Stimulated activated CD8-positive, alpha-beta memory T cell treated with anti-CD3 and anti-CD28 coated beads, Interleukin-12 subunit alpha, Interleukin-12 subunit beta, amount 100 ng/mL, for 1 hour (primary cell): ENCODE measurements around the gene ZNF219.

Experiments
- DNase-seq: peaks from one replicate; pipeline ENCODE4 v3.0.0-alpha.2; 2020; ENCODE audit warnings: low read depth

ZNF219 gene

DNA sequence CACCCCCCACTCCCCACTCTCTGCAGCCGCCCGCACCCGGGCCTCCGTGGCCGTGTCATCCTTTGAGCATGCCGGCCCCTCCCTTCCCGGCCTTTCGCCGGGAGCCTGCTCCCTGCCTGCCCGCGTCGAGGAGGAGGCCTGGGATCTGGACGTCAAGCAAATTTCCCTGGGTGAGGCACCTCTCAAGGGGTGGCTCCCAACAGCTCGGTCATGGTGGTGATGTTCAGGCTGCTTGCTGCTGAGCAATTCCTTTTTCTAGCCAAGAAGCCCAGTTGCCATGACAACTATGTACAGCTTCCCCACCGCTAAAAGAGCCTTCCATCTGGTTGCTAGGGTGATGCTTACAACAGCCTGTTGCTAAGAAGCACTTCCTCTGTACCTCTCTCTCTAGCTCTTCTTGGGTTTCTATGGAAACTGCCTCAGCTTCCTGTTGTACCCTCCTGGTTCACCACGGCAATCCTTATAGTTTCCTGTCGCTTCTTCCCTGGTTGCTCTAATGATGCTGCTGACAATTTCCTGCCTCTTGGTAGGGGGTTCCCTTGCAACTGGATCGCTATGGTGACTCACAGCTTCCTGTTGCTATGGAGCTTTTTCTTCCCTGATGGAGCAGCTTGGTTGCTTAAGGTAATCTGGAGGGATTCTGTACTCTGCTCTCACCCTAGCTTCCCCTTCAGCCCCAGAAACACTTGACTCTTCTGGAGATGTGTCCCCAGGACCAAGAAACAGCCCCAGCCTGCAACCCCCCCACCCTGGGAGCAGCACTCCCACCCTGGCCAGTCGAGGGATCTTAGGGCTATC is 11.0 kb downstream of the ZNF219 start:
- peak; percentile 46 for DNase-seq

DNA sequence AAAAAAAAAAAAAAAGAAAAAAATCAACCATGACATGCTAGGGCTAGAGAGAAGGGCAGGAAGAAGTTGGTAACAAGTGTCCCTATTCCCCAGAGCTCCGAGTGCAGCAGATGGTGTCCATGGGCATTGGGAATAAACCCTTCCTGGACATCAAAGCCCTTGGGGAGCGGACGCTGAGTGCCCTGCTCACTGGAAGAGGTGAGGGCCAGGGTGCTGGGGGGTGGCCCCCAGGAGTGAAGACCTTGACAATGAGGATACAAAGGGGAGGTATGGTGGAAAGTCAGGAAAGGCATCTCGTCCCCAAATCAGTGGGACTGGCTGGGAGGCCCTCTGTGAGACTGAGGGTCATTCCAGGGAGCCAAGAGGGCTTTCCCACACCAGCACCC is 11.6 kb downstream of the ZNF219 start:
- no peak for DNase-seq

DNA sequence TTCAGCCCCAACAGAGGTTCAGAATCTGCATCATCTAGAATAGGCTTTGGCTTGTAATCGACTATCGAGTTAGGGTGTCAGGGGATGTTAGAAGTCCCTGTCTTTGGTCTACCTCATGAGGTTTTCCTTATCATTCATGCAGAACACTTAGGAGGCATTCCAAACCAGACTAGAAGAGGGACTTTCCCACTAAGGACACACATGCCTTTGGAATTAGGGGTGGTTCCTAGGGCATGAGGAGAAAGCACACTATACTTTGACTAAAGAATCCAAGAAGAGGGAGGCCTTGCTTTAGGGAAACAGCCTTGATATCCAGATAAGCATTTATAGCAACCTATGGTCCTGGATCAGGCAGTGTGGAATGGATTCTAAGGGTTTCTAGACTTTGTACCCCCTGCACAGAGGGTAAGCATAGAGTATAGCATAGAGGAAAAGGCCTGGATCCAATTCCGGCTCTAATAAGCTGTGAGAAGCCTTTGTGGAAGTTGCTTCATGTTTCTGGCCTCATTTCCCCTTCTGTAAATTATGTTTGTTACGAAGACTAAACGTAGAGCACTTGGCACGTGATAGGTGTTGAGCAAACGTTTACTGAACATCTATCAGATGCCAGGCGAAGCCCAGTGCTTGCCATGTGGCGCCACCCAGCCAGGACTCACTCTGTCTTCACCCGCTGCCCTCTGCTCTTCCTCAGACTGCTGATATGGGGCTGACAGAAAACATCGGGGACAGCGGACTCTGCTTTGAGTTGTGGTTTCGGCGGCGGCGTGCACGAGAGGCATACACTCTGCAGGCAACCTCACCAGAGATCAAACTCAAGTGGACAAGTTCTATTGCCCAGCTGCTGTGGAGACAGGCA is 13.2 kb downstream of the ZNF219 start:
- no peak for DNase-seq

DNA sequence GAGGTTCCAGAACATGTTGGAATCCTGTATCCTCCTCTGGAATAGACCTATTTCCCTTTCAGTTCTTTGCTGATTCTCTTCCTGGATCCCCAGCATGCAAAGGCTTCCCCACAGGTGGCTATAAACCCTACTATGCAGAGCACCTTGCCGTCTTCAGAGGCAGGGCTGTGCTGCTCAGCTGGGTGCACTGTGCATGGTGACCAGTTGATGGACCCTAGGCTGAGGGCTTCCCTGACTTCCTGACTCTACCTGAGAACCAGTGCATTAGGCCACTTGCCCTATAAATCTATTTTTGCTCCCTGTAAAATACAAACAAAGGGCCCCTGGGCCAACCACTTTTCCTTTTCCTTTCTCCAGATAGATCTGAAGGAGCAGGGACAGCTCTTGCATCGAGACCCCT is 14.1 kb downstream of the ZNF219 start:
- DNase-seq, result no peak

DNA sequence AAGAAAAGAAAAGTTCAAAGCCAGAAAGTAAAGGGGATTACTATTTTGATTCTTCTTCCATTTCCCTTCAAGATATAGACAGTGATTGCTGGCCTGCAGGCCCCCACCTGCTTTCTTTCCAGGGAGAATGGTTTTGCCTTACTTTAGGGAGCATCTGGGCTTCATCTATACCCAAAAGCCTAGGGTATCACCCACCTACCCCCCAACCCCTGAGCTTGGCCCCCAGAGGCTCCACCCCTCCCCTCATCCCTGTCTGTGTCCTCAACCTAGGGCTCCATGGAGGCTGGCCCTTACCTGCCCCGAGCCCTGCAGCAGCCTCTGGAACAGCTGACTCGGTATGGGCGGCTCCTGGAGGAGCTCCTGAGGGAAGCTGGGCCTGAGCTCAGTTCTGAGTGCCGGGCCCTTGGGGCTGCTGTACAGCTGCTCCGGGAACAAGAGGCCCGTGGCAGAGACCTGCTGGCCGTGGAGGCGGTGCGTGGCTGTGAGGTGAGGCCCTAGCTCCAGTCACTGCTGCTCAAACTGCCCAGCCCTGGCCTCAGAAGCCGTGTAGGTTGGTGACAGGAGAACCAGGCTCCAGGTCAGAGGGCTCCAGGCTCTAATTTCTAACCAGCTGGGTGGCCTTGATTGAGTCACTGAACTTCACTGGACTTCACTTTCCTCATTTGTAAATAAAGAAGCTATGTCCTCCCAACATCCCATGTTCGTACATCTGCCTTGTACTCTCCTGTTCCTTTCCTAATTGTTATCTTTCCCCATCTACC is 14.7 kb downstream of the ZNF219 start:
- no peak for DNase-seq

DNA sequence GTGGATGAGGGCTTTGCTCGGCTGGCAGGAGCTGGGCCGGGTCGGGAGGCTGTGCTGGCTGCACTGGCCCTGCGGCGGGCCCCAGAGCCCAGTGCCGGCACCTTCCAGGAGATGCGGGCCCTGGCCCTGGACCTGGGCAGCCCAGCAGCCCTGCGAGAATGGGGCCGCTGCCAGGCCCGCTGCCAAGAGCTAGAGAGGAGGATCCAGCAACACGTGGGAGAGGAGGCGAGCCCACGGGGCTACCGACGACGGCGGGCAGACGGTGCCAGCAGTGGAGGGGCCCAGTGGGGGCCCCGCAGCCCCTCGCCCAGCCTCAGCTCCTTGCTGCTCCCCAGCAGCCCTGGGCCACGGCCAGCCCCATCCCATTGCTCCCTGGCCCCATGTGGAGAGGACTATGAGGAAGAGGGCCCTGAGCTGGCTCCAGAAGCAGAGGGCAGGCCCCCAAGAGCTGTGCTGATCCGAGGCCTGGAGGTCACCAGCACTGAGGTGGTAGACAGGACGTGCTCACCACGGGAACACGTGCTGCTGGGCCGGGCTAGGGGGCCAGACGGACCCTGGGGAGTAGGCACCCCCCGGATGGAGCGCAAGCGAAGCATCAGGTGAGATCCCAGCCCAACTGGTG is 16.8 kb downstream of the ZNF219 start:
- no peak for DNase-seq

DNA sequence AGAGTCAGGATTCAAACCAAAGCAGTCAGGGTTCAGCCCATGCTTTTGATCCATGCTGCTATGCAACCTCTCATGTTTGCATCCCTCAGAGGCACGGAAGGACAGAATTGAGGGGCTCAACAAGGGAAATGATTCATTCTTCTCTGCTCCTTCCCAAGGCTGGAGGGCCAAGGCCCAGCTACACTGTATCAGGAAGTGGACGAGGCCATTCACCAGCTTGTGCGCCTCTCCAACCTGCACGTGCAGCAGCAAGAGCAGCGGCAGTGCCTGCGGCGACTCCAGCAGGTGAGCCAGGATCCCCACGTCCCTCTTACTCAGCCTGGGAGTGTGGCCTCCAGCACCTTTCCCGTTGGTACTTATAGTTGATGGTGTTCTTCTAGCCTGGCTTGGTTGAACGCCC is 19.7 kb downstream of the ZNF219 start:
- DNase-seq, result no peak

DNA sequence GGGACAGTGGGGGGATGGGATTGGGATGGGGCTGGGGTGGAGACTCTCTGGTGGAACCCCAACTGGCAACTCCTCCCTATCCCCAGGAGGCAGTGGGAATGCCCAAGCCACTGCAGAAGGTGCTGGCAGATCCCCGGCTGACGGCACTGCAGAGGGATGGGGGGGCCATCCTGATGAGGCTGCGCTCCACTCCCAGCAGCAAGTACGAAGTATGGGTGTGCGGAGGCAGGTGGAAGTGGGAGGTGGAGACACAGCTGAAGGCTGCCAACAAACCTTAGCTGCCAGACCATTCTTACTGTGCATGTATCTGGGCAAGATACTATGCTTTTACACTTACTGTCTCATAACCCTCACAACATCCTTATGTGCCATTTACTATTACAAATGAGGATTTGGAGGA is 20.2 kb downstream of the ZNF219 start:
- DNase-seq, result no peak

DNA sequence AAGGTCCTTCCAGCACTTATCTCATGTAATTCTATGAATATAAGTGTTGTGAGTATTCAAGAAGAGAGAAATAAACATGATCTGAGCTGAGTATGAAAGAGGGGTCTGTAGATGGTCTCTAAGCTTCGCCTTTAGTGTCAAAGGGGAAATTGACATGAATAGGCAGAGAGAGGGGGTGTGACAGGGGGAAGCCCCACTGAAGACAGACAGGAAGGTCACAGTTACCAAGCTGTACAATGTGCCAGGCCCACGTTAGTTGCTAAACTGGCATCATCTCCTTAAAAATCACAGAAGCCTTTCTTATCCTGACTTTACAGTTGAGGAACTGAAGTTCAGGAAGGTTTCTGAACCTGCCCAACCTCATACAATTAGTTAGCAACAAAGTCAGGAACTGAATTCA is 20.8 kb downstream of the ZNF219 start:
- DNase-seq, result no peak

DNA sequence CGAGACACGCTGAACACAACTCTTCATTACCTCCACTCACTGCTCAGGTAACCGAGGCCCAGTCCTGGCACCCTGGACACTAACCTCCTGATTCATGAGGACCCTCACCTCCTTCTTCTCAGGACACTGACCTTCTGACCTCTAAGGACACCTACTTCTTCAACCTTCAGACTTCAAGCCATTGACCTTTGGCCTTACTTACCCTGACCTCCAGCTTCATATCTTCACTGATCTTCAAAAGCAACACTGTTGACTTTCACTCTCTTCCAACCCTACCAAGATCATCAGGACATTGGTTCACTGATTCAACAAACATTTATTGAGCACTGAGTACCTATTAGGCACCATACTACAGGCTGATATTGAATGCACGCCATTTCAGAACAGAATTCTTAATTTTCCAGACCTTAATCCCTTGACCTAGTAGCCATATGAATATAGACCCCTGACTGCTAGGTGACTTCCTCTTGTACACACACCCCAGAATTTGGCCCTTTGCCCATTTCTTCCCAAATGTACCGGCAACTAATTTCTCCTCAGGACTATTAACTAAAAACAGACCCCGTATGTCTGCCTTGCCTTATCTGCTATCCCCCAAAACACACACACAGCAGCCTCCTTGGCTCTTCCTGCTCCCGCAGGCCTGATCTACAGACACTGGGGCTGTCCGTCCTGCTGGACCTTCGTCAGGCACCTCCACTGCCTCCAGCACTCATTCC is 22.6 kb downstream of the ZNF219 start:
- no peak for DNase-seq

DNA sequence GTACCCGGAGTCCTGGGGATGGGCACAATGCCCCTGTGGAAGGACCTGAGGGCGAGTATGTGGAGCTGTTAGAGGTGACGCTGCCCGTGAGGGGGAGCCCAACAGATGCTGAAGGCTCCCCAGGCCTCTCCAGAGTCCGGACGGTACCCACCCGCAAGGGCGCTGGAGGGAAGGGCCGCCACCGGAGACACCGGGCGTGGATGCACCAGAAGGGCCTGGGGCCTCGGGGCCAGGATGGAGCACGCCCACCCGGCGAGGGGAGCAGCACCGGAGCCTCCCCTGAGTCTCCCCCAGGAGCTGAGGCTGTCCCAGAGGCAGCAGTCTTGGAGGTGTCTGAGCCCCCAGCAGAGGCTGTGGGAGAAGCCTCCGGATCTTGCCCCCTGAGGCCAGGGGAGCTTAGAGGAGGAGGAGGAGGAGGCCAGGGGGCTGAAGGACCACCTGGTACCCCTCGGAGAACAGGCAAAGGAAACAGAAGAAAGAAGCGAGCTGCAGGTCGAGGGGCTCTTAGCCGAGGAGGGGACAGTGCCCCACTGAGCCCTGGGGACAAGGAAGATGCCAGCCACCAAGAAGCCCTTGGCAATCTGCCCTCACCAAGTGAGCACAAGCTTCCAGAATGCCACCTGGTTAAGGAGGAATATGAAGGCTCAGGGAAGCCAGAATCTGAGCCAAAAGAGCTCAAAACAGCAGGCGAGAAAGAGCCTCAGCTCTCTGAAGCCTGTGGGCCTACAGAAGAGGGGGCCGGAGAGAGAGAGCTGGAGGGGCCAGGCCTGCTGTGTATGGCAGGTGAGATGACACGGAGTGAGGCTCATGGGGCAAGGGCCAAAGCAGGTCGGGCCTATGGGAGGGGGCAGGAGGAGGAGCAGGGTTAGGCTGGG is 23.8 kb downstream of the ZNF219 start:
- no peak for DNase-seq

DNA sequence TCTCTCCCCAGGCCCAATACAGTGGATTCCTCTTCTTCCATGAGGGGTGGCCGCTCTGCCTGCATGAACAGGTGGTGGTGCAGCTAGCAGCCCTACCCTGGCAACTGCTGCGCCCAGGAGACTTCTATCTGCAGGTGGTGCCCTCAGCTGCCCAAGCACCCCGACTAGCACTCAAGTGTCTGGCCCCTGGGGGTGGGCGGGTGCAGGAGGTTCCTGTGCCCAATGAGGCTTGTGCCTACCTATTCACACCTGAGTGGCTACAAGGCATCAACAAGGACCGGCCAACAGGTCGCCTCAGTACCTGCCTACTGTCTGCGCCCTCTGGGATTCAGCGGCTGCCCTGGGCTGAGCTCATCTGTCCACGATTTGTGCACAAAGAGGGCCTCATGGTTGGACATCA is 24.5 kb downstream of the ZNF219 start:
- no peak for DNase-seq

DNA sequence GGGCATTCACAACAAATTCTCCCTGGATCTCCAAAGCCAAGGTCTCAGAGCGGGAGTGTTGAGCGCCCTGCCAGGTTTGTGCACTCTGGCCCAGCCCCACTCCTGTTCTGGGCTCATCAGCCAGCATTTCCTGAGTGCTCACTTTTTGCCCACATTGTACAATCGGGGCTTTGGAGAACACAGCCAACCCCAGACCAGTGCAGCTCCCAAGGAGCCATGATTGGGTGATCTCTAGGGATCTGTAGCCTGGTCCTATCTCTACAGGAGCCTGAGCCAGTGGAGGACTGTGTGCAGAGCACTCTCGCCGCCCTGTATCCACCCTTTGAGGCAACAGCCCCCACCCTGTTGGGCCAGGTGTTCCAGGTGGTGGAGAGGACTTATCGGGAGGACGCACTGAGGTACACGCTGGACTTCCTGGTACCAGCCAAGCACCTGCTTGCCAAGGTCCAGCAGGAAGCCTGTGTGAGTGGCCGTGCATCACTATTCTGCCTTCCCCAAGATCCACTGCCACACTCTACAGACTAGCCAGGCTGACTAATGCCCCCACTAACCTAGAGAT is 25.6 kb downstream of the ZNF219 start:
- DNase-seq, result no peak

DNA sequence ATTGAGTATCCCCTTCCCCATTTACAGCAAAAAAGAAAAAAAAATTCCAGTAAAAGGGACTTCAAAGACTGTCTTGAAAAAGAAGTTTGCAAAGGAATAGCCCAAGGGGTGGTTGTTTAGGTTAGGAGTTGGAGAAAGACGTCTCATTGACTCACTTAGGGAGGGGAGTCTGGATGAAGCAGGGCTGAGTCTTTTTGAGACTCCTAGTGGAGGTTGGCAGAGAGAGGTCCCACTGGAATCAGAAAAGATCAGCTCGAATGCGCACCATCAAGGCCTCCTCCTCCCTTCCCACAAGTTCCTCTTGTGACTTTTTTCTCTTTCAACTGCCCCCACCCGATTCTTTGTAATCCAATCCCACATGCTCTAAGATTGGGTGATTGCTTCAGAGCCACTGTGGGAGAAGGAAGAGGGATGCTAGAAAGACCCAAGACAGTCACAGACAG is 26.4 kb downstream of the ZNF219 start:
- DNase-seq, result no peak

DNA sequence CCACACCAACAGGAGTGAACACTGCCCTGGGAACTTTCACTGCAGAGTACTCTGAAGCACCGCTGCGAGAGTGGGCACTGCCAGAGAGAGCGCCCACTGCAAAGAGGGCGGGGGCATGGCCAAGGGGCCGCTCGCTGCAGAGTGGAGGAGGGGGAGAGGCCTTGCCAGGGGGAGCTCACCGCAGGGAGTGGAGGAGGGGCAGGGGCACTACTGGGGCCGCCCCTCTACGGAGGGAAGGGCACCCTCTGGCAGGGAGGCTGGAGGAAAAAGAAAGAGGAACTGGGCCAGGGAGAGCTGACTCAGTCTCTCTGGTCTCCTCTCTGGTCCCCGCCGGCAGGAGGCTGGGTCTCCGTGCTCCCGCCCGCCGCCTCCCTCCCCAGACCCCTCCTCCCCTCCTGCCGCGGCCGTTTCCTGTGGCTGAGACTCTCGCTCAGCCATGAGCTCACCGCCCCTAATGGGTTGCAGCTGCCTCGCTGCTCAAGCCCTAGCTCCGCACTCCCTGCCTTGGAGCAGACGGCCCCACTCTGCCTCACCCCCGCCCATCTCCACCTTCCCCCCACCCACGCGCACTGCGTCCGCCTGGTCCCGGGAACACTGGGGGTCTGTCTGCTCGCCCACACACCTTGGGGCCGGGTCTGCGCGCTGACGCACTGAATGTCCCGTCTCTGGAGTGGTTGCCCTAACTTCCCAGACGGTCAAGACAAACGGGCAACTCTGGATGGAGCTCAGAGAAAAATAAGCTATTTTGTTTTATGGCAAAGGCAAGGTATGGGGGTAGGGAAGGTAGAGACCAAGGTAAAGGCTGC is 27.0 kb downstream of the ZNF219 start:
- no peak for DNase-seq

DNA sequence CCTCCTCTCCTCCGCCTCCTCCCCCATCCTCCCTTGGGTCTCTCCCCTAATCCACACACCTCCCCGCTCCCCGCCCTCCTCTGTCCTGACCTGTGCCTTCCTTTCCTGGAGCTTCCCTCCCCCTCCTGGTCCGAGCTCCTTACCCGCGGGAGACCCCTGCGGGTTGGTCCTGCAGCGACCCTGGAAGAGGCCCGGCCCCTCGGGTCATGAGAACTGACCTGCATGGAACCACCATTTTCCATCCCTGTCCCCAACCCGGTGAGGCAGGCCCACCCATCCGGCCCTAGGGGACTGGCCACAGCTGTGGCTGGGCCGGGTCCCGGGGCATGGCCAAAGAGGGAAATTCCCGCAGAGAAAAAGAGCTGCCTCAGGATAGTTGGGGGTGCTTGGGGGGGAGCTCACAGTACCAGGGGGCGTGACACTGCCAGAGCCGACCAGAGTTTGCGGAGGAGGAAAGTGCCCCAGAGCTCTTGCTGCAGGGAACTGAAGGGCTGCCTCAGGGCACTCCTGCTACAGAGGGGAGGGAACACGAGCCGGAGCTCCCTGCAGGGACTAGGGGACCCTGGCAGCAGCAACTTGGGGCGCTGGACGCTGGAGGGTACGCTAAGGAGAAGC is 27.7 kb downstream of the ZNF219 start:
- no peak for DNase-seq

DNA sequence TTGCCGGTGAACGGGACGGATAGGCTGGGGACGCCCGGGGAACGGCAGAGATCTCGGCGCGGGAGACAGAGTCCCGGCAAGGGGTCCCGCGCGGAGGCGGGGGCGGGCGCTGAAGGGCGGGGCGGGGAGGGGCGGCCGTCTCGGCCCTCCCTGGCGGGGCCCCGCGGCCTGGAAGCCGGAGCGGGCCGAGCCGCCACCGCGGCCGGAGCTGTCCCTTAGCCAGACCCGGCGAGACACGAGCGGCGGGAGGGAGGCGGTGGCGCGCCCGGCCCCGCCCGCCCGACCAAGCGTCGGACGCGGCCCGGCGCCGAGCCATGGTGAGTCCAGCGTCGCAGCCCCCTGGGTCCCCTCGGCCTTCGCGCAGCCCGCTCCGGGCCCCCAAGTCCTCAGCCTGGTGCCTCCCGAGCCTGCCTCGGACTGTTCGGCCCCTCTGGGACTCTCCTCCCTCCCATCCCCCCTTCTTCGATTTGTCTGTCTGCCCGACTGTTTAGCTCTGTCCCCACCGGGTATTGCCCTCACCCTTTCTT is 28.3 kb downstream of the ZNF219 start, which contains the start of gene ARHGEF40:
Gene ARHGEF40 (plus strand): TSS at position 222 of the 527 bp plus-strand sequence. CDS start 93 bp downstream, at position 315.
- DNase-seq, result no peak

DNA sequence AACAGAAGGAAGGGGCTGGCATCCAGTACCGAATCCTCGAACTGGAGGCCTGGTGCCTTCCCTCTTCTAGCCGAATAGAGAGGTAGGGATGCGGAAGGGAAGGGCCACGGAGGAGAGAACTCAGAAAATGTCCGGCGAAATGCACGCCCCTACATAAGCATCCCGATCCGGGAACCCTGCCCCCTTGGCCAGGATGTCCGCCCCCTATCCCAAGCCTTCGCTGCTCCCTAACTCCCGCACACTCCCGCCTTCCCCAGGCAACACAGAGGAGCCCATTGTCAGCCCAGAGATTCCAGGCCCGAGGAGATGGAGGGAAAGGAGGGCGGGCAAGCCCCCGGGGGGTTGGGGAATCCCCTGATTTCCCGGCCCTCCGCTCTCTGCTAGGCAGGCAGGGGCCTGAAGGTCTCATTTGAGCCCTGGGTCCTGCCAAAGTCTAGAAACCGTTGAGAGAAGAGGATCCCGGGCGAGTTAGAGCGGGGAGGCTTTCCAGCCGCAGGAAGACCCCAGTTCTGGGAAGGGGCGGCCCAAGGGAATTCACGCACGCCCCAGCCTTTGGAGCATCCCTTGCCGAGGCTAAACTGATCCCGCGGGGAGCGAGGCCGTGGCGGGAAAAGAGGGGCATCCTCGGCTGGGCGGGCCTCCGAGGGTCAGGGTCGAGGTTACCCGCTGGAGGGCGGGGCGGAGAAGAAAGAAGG is 28.9 kb downstream of the ZNF219 start:
- no peak for DNase-seq
